Keratinocyte (primary cell): ENCODE data around the gene CYP19A1. TPM values are rescaled to one million over a fixed set of nuclear protein-coding genes. Genes with fewer than 3 reads are reported as not detected.

ENCODE experiments used
- DNase-seq: peaks from one replicate; pipeline ENCODE4 v3.0.0-alpha.2; 2011; ENCODE audit warnings: low read depth, missing footprints, low spot score
- FAIRE-seq: peaks from 2 replicates; lab custom pipeline; 2011; peaks lifted over from hg19 to GRCh38; lab: Jason Lieb, UNC
- H2AFZ ChIP-seq: 2 replicates; pipeline ENCODE4 v1.6.0; 2012; ENCODE audit warnings: low read length, control low read depth, inconsistent platforms; ENCODE audit not compliant: control insufficient read depth
- H3K27ac ChIP-seq: 2 replicates; pipeline ENCODE4 v1.5.1; 2011; ENCODE audit warnings: low read length; ENCODE audit not compliant: control insufficient read depth, insufficient read depth
- H3K27me3 ChIP-seq: 3 replicates; pipeline ENCODE4 v1.6.0; 2011; ENCODE audit warnings: low read length; ENCODE audit not compliant: control insufficient read depth, insufficient read depth; ENCODE audit errors: extremely low read depth
- H3K36me3 ChIP-seq, 2 experiments: 2 replicates in 1 of 2; 3 replicates in 1 of 2; pipeline ENCODE4 v1.5.1; 2011; ENCODE audit warnings: low read length in 2 of 2, mild to moderate bottlenecking in 1 of 2; ENCODE audit not compliant: control insufficient read depth in 2 of 2, insufficient read depth in 2 of 2; ENCODE audit errors: extremely low read depth in 1 of 2
- H3K4me1 ChIP-seq: 3 replicates; pipeline ENCODE4 v1.5.1; 2011; ENCODE audit warnings: low read length; ENCODE audit not compliant: control insufficient read depth, insufficient read depth; ENCODE audit errors: extremely low read depth
- H3K4me2 ChIP-seq: 3 replicates; pipeline ENCODE4 v1.6.0; 2011; ENCODE audit warnings: low read depth, low read length; ENCODE audit not compliant: control insufficient read depth, insufficient read depth; ENCODE audit errors: extremely low read depth
- H3K4me3 ChIP-seq, 3 experiments: fragments of 200-600 bp in 1 of 3; sonication (generic) in 1 of 3; 2 replicates in 2 of 3; 3 replicates in 1 of 3; pipeline ENCODE4 v1.5.1; 2011 to 2016; ENCODE audit warnings: low read length in 3 of 3, mild to moderate bottlenecking in 3 of 3, control low read depth in 2 of 3, inconsistent platforms in 1 of 3, low read depth in 1 of 3, mixed read lengths in 1 of 3, mixed run types in 1 of 3, moderate library complexity in 1 of 3; ENCODE audit not compliant: control insufficient read depth in 2 of 3, insufficient read depth in 2 of 3; ENCODE audit errors: extremely low read depth in 1 of 3
- H3K79me2 ChIP-seq: 2 replicates; pipeline ENCODE4 v1.6.0; 2012; ENCODE audit warnings: low read length; ENCODE audit not compliant: control insufficient read depth, insufficient read depth
- H3K9ac ChIP-seq: 3 replicates; pipeline ENCODE4 v1.6.0; 2011; ENCODE audit warnings: low read length; ENCODE audit not compliant: control insufficient read depth, insufficient read depth; ENCODE audit errors: extremely low read depth
- H3K9me1 ChIP-seq: 3 replicates; pipeline ENCODE4 v1.6.0; 2011; ENCODE audit warnings: low read length; ENCODE audit not compliant: control insufficient read depth, insufficient read depth; ENCODE audit errors: extremely low read depth
- H3K9me3 ChIP-seq: 2 replicates; pipeline ENCODE4 v1.5.1; 2012; ENCODE audit warnings: low read depth, low read length; ENCODE audit not compliant: control insufficient read depth
- H4K20me1 ChIP-seq: 3 replicates; pipeline ENCODE4 v1.6.0; 2011; ENCODE audit warnings: low read length; ENCODE audit not compliant: control insufficient read depth, insufficient read depth; ENCODE audit errors: extremely low read depth
- CTCF ChIP-seq, 3 experiments: IDR thresholded peaks in 1 of 3; conservative IDR thresholded peaks in 1 of 3; optimal IDR thresholded peaks in 1 of 3; 2 replicates in 2 of 3; 3 replicates in 1 of 3; pipeline versions ENCODE3 to v1.5.1; 2011; ENCODE audit warnings: low read length in 3 of 3, mild to moderate bottlenecking in 3 of 3, moderate library complexity in 2 of 3, control low read depth in 1 of 3, inconsistent platforms in 1 of 3; ENCODE audit not compliant: insufficient read depth in 2 of 3; ENCODE audit errors: extremely low read depth in 1 of 3
- EZH2 ChIP-seq: IDR thresholded peaks from one replicate; pipeline ENCODE4 v1.6.1; 2012; ENCODE audit warnings: inconsistent platforms, mild to moderate bottlenecking, low read length, moderate library complexity
- dilution Hi-C: fragments of 300-500 bp; cut with MboI; formaldehyde crosslinking; loops from one replicate; pipeline ENCODE4 v1.7.0; 2020; ENCODE audit warnings: low sequenced_read_pairs; ENCODE audit not compliant: extremely low pct_ligation_motif_present
- polyA plus RNA-seq, 5 experiments: library from polyadenylated mRNA; depleted of rRNA in 3 of 5; stranded (reverse) in 3 of 5; stranded (forward) in 1 of 5; unstranded in 1 of 5; fragments of >200 nt; gene quantifications; 1 replicate in 1 of 5; 2 replicates in 3 of 5; 3 replicates in 1 of 5; pipeline versions ENCODE4 v1.2.1 to v1.2.3, GENCODE V29; 2011 to 2012; ENCODE audit warnings: missing spikeins in 2 of 5, low read depth in 1 of 5, low replicate concordance in 1 of 5

CYP19A1 gene
- polyA plus RNA-seq, 1 donor (not counting 4 experiments of a cell fraction or from before 2014, with no cell fraction given), result not detected

GRCh38 chr15:51186181-51186705, 152.2 kb downstream of the CYP19A1 start:
- Histone ChIP-seq H3K9ac (no peak overlapping the region), H2AFZ (no peak overlapping the region), H3K36me3 (no peaks in the 10 kb centered on the region), H3K4me1 (peaks cover 4% of the 10 kb centered on the region), H3K4me3 (no peak overlapping the region), H4K20me1 (no peaks in the 10 kb centered on the region), H3K27me3 (peaks cover 5% of the 10 kb centered on the region), H3K27ac (no peak overlapping the region), H3K79me2 (no peaks in the 10 kb centered on the region), H3K9me3 (no peaks in the 10 kb centered on the region), H3K9me1 (no peaks in the 10 kb centered on the region), H3K4me2 (no peak overlapping the region)
- dilution Hi-C loops, result no loop called here
- DNase-seq (no peak), FAIRE-seq (no peak)
- no peak for TF ChIP-seq CTCF (optimal IDR thresholded peaks at IDR 0.05 in 1 of 3, IDR thresholded peaks at IDR 0.05 in 1 of 3, conservative IDR thresholded peaks at IDR 0.05 in 1 of 3; ENCODE audit: extremely low read depth in 1 of 3, insufficient read depth in 2 of 3, low read length in 3 of 3)
- TF ChIP-seq EZH2, result no peak

- peaks cover 5% of the 10 kb centered on the region for H3K27me3 ChIP-seq
- no peaks in the 10 kb centered on the region for H3K4me1 ChIP-seq
- H3K4me2 ChIP-seq, result no peak overlapping the region
- H3K9ac ChIP-seq, result no peak overlapping the region
- H3K79me2 ChIP-seq, result no peaks in the 10 kb centered on the region
- dilution Hi-C loops, result no loop called here
- H3K9me1 ChIP-seq, result no peaks in the 10 kb centered on the region
- H4K20me1 ChIP-seq, result no peaks in the 10 kb centered on the region
- FAIRE-seq (no peak), DNase-seq (no peak)
- no peak overlapping the region for H2AFZ ChIP-seq
- no peak overlapping the region for H3K4me3 ChIP-seq
- H3K36me3 ChIP-seq, result no peaks in the 10 kb centered on the region
- no peak overlapping the region for H3K27ac ChIP-seq
- no peaks in the 10 kb centered on the region for H3K9me3 ChIP-seq
- TF ChIP-seq EZH2 (no peak), CTCF (optimal IDR thresholded peaks at IDR 0.05 in 1 of 3, IDR thresholded peaks at IDR 0.05 in 1 of 3, conservative IDR thresholded peaks at IDR 0.05 in 1 of 3; ENCODE audit: extremely low read depth in 1 of 3, insufficient read depth in 2 of 3, low read length in 3 of 3) (no peak)
Measured at GRCh38 chr15:51185213-51186159, 152.9 kb downstream of the CYP19A1 start.
